ENCODE measurements around the gene M6PR. TPM values are rescaled to one million over a fixed set of nuclear protein-coding genes. Genes with fewer than 3 reads are reported as not detected.

The M6PR gene
- total and polyA plus RNA-seq, 9 donors: 44.9 to 150 (median 101) TPM

GRCh38 chr12:8894986-8895385 is 54.5 kb downstream of the M6PR start:
- H3K4me1 ChIP-seq (ENCODE audit: insufficient read depth): no peaks in the 10 kb centered on the region
- no peaks in the 10 kb centered on the region for H3K36me3 ChIP-seq
- intact Hi-C loops (cut with DNase I): loop anchor here in 1 of 4 donors (5.0 kb wide), 1 partner anchor 213 kb away; no protein-coding TSS in a partner anchor
- H3K27ac ChIP-seq: no peak overlapping the region
- no peak for TF ChIP-seq CTCF (IDR thresholded peaks at IDR 0.05)
- TF ChIP-seq POLR2A (IDR thresholded peaks at IDR 0.05): no peak
- no peak for TF ChIP-seq EP300 (IDR thresholded peaks at IDR 0.05)
- no peaks in the 10 kb centered on the region for H3K9me3 ChIP-seq
- no peak overlapping the region for H3K4me3 ChIP-seq
- no peaks in the 10 kb centered on the region for H3K27me3 ChIP-seq
- DNase-seq: no peak
- 56 to 72% (median 62%) methylated on average over 1 of the region's 1 CpG for WGBS, 3 donors

DNA sequence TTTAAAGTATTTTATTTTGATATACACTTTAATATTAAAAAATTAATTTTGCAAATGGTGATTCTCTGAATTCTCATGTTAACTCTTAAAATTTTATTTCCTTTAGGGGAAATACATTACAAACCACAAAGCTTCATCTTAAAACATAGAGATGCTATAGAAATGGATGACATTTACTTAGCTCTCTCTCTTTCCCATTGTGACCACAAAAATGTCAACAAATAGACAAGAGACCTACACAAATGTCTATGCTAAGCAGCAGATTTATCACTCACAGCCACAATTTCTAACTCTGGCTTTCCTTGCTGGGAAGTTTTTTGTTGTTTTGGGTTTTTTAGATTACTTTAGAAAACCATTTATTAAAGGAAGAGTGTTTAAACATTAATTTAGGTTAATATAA is 55.1 kb downstream of the M6PR start:
- H3K9me3 ChIP-seq: no peaks in the 10 kb centered on the region
- DNase-seq: no peak
- no peaks in the 10 kb centered on the region for H3K27me3 ChIP-seq
- no peaks in the 10 kb centered on the region for H3K36me3 ChIP-seq
- intact Hi-C loops (cut with DNase I): loop anchor here in 1 of 4 donors (5.0 kb wide), 1 partner anchor 212 kb away; no protein-coding TSS in a partner anchor
- H3K4me1 ChIP-seq (ENCODE audit: insufficient read depth): no peaks in the 10 kb centered on the region
- H3K27ac ChIP-seq: no peak overlapping the region
- H3K4me3 ChIP-seq: no peak overlapping the region
- TF ChIP-seq EP300 (IDR thresholded peaks at IDR 0.05) (no peak), CTCF (IDR thresholded peaks at IDR 0.05) (no peak), POLR2A (IDR thresholded peaks at IDR 0.05) (no peak)

GRCh38 chr12:8891976-8892375 is 57.5 kb downstream of the M6PR start:
- Histone ChIP-seq H3K27me3 (no peaks in the 10 kb centered on the region), H3K27ac (no peak overlapping the region), H3K9me3 (no peaks in the 10 kb centered on the region), H3K4me1 (ENCODE audit: insufficient read depth) (no peaks in the 10 kb centered on the region), H3K36me3 (no peaks in the 10 kb centered on the region), H3K4me3 (no peak overlapping the region)
- TF ChIP-seq POLR2A (IDR thresholded peaks at IDR 0.05): no peak
- TF ChIP-seq EP300 (IDR thresholded peaks at IDR 0.05): no peak
- no peak for TF ChIP-seq CTCF (IDR thresholded peaks at IDR 0.05)
- no peak for DNase-seq
- intact Hi-C loops (cut with DNase I): loop anchor here in 1 of 4 donors (5.0 kb wide), 1 partner anchor 210 kb away; no protein-coding TSS in a partner anchor
- WGBS, 3 donors: 92 to 94% (median 92%) methylated on average over 3 of the region's 3 CpGs

Other genes with a start within 250 kb of the M6PR start
- gene A2ML1, start 127.0 kb downstream of the M6PR start, total RNA-seq: under 1 TPM in 6 of 7 donors, not detected in 1; 0.07 to 0.80 (median 0.39) TPM
- gene A2ML1, start 127.0 kb downstream of the M6PR start, polyA plus RNA-seq: under 1 TPM; 0.17 to 0.22 TPM
- 10 to 100 TPM; 48.3 to 66.6 (median 58.9) TPM for gene PHC1, start 35.1 kb downstream of the M6PR start, total RNA-seq
- 10 to 100 TPM; 35.0 to 36.2 TPM for gene PHC1, start 35.1 kb downstream of the M6PR start, polyA plus RNA-seq
- 1 to 10 TPM in 3 of 7 donors, under 1 TPM in 4; 0.42 to 1.4 (median 0.93) TPM for gene KLRG1, start 39.9 kb upstream of the M6PR start, total RNA-seq
- 1 to 10 TPM; 1.1 to 4.3 TPM for gene KLRG1, start 39.9 kb upstream of the M6PR start, polyA plus RNA-seq
- 100 to 1,000 TPM in 5 of 7 donors, 10 to 100 TPM in 2; 50.5 to 426 (median 222) TPM for gene A2M, start 166.3 kb upstream of the M6PR start, total RNA-seq
- gene A2M, start 166.3 kb upstream of the M6PR start, polyA plus RNA-seq: 100 to 1,000 TPM; 125 to 926 TPM

All from ovary (tissue), 9 donors.